ENCODE results near the gene BABAM1. TPM values are rescaled to one million over a fixed set of nuclear protein-coding genes. Genes with fewer than 3 reads are reported as not detected.

Gene BABAM1
- total and polyA plus RNA-seq, 9 of the 15 experiments (the other 6 are each of a cell fraction or from before 2014, with no cell fraction given): 14.7 to 160 (median 113) TPM

DNA sequence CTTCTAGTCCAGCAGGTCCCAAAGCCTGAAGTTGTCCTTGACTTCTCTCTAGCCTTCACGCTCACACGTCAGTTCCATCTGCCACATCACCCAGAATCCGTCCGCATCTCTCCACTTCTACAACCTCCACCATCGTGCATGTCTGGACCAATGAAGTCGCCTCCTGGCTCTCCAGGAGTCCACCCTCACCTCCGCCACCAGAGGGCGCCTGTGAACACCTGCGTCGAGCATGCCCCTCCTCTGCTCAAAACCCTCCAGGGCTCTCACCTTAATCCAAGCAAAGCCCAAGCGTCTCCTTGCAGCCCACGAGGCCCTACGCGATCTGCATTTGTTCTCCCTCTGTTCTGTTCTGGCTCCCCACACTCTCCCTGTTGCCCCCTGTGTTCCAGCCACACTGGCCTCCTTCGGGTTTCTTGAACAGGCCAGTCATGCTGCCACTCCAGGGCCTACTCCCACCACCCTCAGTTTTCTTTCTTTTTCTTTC lies 6.4 kb upstream of the BABAM1 start (continued):
- peak; percentile 40; the same call in 1 of the 2 replicates for TF ChIP-seq DEAF1 (CRISPR knock-in tag; IDR thresholded peaks at IDR 0.05)
- TF ChIP-seq ZNF347 (CRISPR knock-in tag; IDR thresholded peaks at IDR 0.05; ENCODE audit: low read depth): no peak
- peak; percentile 50; the same call in 1 of the 2 replicates for TF ChIP-seq SP1 (CRISPR knock-in tag; IDR thresholded peaks at IDR 0.05)
- peak in 1 of 2 experiments; percentile 55; a peak in 2 of 4 replicates for TF ChIP-seq HDAC1 (IDR thresholded peaks at IDR 0.05)
- TF ChIP-seq NRF1 (conservative IDR thresholded peaks at IDR 0.05 in 1 of 2, IDR thresholded peaks at IDR 0.05 in 1 of 2): peak; percentile 32 to 62; a peak in 3 of 4 replicates
- peak; percentile 91 for TF ChIP-seq CTBP1 (IDR thresholded peaks at IDR 0.05; ENCODE audit: borderline replicate concordance)
- TF ChIP-seq ARID2 (IDR thresholded peaks at IDR 0.05): 0 out of 2 replicates have a peak, but pooled peaks have one; percentile 11
- TF ChIP-seq RFX5 (IDR thresholded peaks at IDR 0.05; ENCODE audit: low read depth, low read length): 0 out of 2 replicates have a peak, but pooled peaks have one; percentile 30
- no peak for TF ChIP-seq U2AF1 (optimal IDR thresholded peaks at IDR 0.05; ENCODE audit: low read depth, low read length)
- peak; percentile 86 for TF ChIP-seq SMC3 (conservative IDR thresholded peaks at IDR 0.05; ENCODE audit: insufficient read depth, low read depth, low read length)
- TF ChIP-seq L3MBTL2 (IDR thresholded peaks at IDR 0.05): peak; percentile 89
- TF ChIP-seq BRD9 (IDR thresholded peaks at IDR 0.05; ENCODE audit: low read depth, partially characterized antibody): peak; percentile 73
- TF ChIP-seq ZNF740 (CRISPR knock-in tag; IDR thresholded peaks at IDR 0.05): no peak
- TF ChIP-seq ZNF740 (tag; IDR thresholded peaks at IDR 0.05): no peak
- TF ChIP-seq ZNF592 (IDR thresholded peaks at IDR 0.05): peak; percentile 63
- TF ChIP-seq TARDBP (IDR thresholded peaks at IDR 0.05): peak; percentile 82; the same call in 1 of the 2 replicates
- TF ChIP-seq RBBP5 (IDR thresholded peaks at IDR 0.05; ENCODE audit: borderline replicate concordance, insufficient read depth, low read length, poor library complexity, severe bottlenecking): peak; percentile 24
- TF ChIP-seq ATF7 (IDR thresholded peaks at IDR 0.05): 0 out of 2 replicates have a peak, but pooled peaks have one; percentile 35
- TF ChIP-seq PKNOX1 (IDR thresholded peaks at IDR 0.05): 0 out of 2 replicates have a peak, but pooled peaks have one; percentile 25
- peak; percentile 45; the same call in 1 of the 2 replicates for TF ChIP-seq TOE1 (IDR thresholded peaks at IDR 0.05; ENCODE audit: borderline replicate concordance)
- TF ChIP-seq TOE1 (CRISPR knock-in tag; IDR thresholded peaks at IDR 0.05; ENCODE audit: borderline replicate concordance, low read depth): no peak

Measured in K562 (cell line).